Osteocyte (in vitro differentiated cells): ENCODE data around the gene ITPR2. TPM values are rescaled to one million over a fixed set of nuclear protein-coding genes. Genes with fewer than 3 reads are reported as not detected.

Source experiments
- DNase-seq: peaks from one replicate; pipeline ENCODE4 v3.0.0; 2021; ENCODE audit warnings: mixed read lengths; ENCODE audit not compliant: unreplicated experiment; ENCODE audit errors: extremely low spot score
- H3K27ac Mint-ChIP-seq: one replicate; pipeline ENCODE4 v1.8.0; 2021; ENCODE audit warnings: mild to moderate bottlenecking, mixed read lengths; ENCODE audit not compliant: unreplicated experiment
- H3K27me3 Mint-ChIP-seq: one replicate; pipeline ENCODE4 v1.8.0; 2021; ENCODE audit warnings: mixed read lengths; ENCODE audit not compliant: unreplicated experiment
- H3K36me3 Mint-ChIP-seq: one replicate; pipeline ENCODE4 v1.8.0; 2021; ENCODE audit warnings: mixed read lengths; ENCODE audit not compliant: unreplicated experiment
- H3K4me1 Mint-ChIP-seq: one replicate; pipeline ENCODE4 v1.8.0; 2021; ENCODE audit warnings: mixed read lengths; ENCODE audit not compliant: unreplicated experiment
- H3K4me3 Mint-ChIP-seq: one replicate; pipeline ENCODE4 v1.8.0; 2021; ENCODE audit warnings: mild to moderate bottlenecking, moderate library complexity, mixed read lengths; ENCODE audit not compliant: unreplicated experiment
- H3K9me3 Mint-ChIP-seq: one replicate; pipeline ENCODE4 v1.8.0; 2021; ENCODE audit warnings: mixed read lengths; ENCODE audit not compliant: unreplicated experiment
- CTCF ChIP-seq: fragments of 200-600 bp; sonication (generic); IDR thresholded peaks from 2 replicates; pipeline ENCODE4 v1.5.0; 2021; ENCODE audit warnings: antibody characterized with exemption, mild to moderate bottlenecking, moderate library complexity
- total RNA-seq: library from RNA; stranded (reverse); gene quantifications from 2 replicates; pipeline ENCODE4 v1.2.1, GENCODE V29; 2021

Gene ITPR2
- total RNA-seq, 1 donor from 2014 or later, result 22.1 TPM

GRCh38 chr12:26358651-26359050 is 474.3 kb downstream of the ITPR2 start:
- TF ChIP-seq CTCF, result no peak
- no peaks in the 10 kb centered on the region for H3K9me3 Mint-ChIP-seq
- no peak overlapping the region for H3K4me3 Mint-ChIP-seq
- H3K27ac Mint-ChIP-seq, result no peak overlapping the region
- no peaks in the 10 kb centered on the region for H3K36me3 Mint-ChIP-seq
- no peak for DNase-seq
- no peaks in the 10 kb centered on the region for H3K4me1 Mint-ChIP-seq
- no peaks in the 10 kb centered on the region for H3K27me3 Mint-ChIP-seq

GRCh38 chr12:26347300-26347699 is 485.7 kb downstream of the ITPR2 start:
- H3K27ac Mint-ChIP-seq, result no peak overlapping the region
- H3K9me3 Mint-ChIP-seq, result no peaks in the 10 kb centered on the region
- H3K4me3 Mint-ChIP-seq, result no peak overlapping the region
- no peak for DNase-seq
- no peaks in the 10 kb centered on the region for H3K36me3 Mint-ChIP-seq
- peaks cover 7% of the 10 kb centered on the region for H3K4me1 Mint-ChIP-seq
- no peak for TF ChIP-seq CTCF
- no peaks in the 10 kb centered on the region for H3K27me3 Mint-ChIP-seq

GRCh38 chr12:26346736-26347135 is 486.3 kb downstream of the ITPR2 start:
- TF ChIP-seq CTCF, result no peak
- H3K9me3 Mint-ChIP-seq, result no peaks in the 10 kb centered on the region
- no peak for DNase-seq
- no peaks in the 10 kb centered on the region for H3K36me3 Mint-ChIP-seq
- peaks cover 7% of the 10 kb centered on the region for H3K4me1 Mint-ChIP-seq
- no peak overlapping the region for H3K27ac Mint-ChIP-seq
- no peaks in the 10 kb centered on the region for H3K27me3 Mint-ChIP-seq
- no peak overlapping the region for H3K4me3 Mint-ChIP-seq

- H3K36me3 Mint-ChIP-seq, result no peaks in the 10 kb centered on the region
- DNase-seq, result no peak
- TF ChIP-seq CTCF, result no peak
These were observed 487.5 kb downstream of the ITPR2 start for GRCh38 chr12:26345471-26346003.

GRCh38 chr12:26341491-26341890 is 491.5 kb downstream of the ITPR2 start:
- Mint-ChIP-seq H3K4me3 (no peak overlapping the region), H3K36me3 (peaks cover 2% of the 10 kb centered on the region), H3K4me1 (peaks cover 6% of the 10 kb centered on the region)

More at GRCh38 chr12:26345471-26346003, 487.5 kb downstream of the ITPR2 start:
- Mint-ChIP-seq H3K9me3 (no peaks in the 10 kb centered on the region), H3K27me3 (no peaks in the 10 kb centered on the region), H3K27ac (no peak overlapping the region), H3K4me1 (peaks cover 11% of the 10 kb centered on the region), H3K4me3 (no peak overlapping the region)

More at GRCh38 chr12:26341491-26341890, 491.5 kb downstream of the ITPR2 start:
- no peak for DNase-seq
- no peaks in the 10 kb centered on the region for H3K27me3 Mint-ChIP-seq
- no peaks in the 10 kb centered on the region for H3K9me3 Mint-ChIP-seq
- no peak overlapping the region for H3K27ac Mint-ChIP-seq
- no peak for TF ChIP-seq CTCF
